Medulla oblongata (tissue), 1 donor: ENCODE data around the gene PTPRF.

ENCODE experiments used
- DNase-seq: peaks from one replicate; pipeline ENCODE4 v3.0.0-alpha.2; 2015; ENCODE audit errors: extremely low spot score

The PTPRF gene

GRCh38 chr1:43660355-43660754 lies 129.7 kb downstream of the PTPRF start:
- no peak for DNase-seq

DNA sequence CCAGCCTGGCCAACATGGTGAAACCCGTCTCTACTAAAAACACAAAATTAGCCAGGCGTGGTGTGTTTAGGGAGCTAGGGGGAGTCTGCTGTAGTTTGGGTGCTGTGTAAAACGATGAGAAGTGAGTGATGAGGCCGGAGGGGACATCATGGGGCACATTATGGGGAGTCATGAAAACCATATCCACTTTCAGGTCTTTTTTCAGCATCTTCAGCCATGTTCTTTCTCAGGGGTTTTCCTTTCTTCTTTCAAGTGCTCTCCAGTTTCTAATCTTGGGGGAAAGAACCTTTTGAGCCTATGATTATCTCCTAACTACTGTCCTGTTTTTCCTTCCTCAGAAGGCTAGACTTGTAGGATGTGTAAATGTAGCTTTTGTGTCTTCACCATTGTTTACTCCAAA lies 133.7 kb downstream of the PTPRF start:
- no peak for DNase-seq

GRCh38 chr1:43666608-43667007 lies 135.9 kb downstream of the PTPRF start:
- DNase-seq, result no peak

DNA sequence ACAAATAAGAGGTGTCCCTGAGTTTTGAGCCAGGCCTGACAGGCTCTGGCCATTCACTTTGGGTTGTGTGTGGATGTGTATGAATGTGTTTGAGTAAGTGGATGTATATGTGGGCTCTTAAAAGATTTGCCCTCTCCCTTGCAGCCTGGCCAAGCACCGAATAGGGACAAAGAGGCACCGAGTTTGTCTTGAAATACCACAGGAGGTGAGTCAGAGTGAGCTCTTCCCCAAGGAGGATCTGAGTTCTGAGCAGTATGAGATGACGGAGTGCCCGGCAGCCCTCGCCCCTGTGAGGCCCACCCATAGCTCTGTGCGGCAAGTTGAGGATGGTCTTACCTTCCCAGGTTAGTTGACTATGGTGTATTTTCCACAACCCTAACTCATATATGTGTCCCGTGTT lies 138.3 kb downstream of the PTPRF start:
- no peak for DNase-seq

GRCh38 chr1:43669878-43670277 lies 139.2 kb downstream of the PTPRF start:
- DNase-seq, result no peak

DNA sequence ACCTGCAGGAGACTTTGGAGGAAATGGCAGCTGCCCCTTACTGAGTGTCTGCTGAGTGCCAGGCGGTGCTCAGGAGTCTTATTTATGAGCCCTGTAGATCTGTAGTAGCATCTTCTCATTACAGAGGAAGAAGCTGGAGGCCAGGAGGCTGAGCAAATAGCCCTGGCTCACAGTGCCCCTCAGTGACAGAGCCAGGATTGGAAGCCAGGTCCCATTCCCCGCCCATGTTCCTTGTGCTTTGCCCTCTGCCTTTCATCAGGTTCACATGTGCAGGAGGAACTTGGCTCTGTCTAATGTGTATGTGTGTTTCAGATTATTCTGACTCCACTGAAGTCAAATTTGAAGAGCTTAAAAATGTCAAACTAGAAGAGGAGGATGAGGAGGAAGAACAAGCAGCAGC lies 140.5 kb downstream of the PTPRF start:
- DNase-seq, result no peak

DNA sequence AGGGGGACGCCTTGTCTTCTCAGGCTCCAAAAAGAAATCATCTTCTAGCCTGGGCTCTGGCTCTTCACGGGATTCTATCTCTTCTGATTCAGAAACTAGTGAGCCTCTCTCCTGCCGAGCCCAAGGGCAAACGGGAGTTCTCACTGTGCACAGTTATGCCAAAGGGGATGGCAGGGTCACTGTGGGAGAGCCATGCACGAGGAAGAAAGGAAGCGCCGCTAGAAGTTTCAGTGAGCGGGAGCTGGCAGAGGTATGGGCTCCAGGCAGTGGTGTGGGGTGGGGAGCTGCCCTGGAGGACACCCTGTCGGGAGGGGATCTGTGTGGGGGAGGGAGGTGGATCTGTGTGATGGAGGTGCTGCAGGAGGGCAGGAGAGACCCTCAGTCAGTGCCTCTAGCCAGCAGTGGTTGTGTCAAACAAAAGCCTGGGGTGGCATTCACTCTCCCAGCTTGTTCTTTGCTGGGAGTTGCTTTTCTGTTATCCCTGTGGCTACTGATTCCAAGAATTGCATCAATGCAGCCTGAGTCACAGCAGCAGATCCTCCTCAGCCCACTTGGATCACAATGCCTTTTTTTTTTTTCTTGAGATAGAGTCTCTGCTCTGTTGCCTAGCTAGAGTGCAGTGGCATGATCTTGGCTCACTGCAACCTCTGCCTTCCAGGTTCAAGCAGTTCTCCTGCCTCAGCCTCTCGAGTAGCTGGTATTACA lies 141.1 kb downstream of the PTPRF start:
- DNase-seq, result no peak

GRCh38 chr1:43673261-43673660 lies 142.6 kb downstream of the PTPRF start:
- DNase-seq, result no peak
